ENCODE data around the gene IFI27L2. TPM values are rescaled to one million over a fixed set of nuclear protein-coding genes. Genes with fewer than 3 reads are reported as not detected.

IFI27L2 gene
- total and polyA plus RNA-seq, 4 donors = 1.7 to 7.2 (median 6.1) TPM

DNA sequence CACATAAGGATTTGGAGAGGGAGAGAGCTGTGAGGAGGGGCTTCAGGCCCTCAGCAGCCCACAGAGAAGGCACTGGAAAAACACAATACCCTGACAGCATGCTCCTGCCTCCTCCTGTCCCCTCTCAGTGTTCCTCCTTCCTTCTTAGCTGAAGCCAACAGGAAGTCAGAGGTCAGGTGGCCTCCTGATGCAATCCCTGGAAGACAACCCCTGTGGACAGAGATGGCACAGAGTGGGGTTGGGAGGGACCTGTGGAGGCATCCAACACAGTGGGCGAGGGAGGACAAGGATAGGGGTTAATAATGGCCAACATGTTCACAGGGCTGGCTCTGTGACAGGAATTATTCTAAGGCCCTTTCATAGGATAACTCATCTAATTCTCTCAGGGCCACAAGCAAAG is 15.4 kb upstream of the IFI27L2 start:
- Histone ChIP-seq H3K4me3 (ENCODE audit: low read depth in 1 of 3, low read length in 3 of 3) (no peak overlapping the region), H3K36me3 (ENCODE audit: control insufficient read depth in 4 of 4, insufficient read depth in 3 of 4, low read depth in 1 of 4, low read length in 3 of 4) (no peaks in the 10 kb centered on the region), H3K4me1 (ENCODE audit: control insufficient read depth in 4 of 4, insufficient read depth in 4 of 4, low read length in 3 of 4) (no peaks in the 10 kb centered on the region), H3K27me3 (ENCODE audit: control insufficient read depth in 4 of 4, insufficient read depth in 4 of 4, low read length in 3 of 4) (no peaks in the 10 kb centered on the region), H3K9ac (ENCODE audit: low read depth in 1 of 2, low read length in 2 of 2) (no peak overlapping the region), H3K27ac (ENCODE audit: low read depth in 1 of 2, low read length in 2 of 2) (no peak overlapping the region), H3K9me3 (ENCODE audit: control insufficient read depth in 4 of 4, low read length in 3 of 4) (no peaks in the 10 kb centered on the region)
- 84% methylated on average over 1 of the region's 1 CpG for WGBS
- TF ChIP-seq, protein P1, sequence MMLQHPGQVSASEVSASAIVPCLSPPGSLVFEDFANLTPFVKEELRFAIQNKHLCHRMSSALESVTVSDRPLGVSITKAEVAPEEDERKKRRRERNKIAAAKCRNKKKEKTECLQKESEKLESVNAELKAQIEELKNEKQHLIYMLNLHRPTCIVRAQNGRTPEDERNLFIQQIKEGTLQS (IDR thresholded peaks at IDR 0.05) = no peak
- TF ChIP-seq NR2F2 (IDR thresholded peaks at IDR 0.05) = no peak
- TF ChIP-seq YY1 (IDR thresholded peaks at IDR 0.05) = no peak
- TF ChIP-seq, protein P2, sequence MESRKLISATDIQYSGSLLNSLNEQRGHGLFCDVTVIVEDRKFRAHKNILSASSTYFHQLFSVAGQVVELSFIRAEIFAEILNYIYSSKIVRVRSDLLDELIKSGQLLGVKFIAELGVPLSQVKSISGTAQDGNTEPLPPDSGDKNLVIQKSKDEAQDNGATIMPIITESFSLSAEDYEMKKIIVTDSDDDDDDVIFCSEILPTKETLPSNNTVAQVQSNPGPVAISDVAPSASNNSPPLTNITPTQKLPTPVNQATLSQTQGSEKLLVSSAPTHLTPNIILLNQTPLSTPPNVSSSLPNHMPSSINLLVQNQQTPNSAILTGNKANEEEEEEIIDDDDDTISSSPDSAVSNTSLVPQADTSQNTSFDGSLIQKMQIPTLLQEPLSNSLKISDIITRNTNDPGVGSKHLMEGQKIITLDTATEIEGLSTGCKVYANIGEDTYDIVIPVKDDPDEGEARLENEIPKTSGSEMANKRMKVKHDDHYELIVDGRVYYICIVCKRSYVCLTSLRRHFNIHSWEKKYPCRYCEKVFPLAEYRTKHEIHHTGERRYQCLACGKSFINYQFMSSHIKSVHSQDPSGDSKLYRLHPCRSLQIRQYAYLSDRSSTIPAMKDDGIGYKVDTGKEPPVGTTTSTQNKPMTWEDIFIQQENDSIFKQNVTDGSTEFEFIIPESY (IDR thresholded peaks at IDR 0.05) = no peak
- TF ChIP-seq HNF4G (IDR thresholded peaks at IDR 0.05) = no peak
- TF ChIP-seq GABPA (IDR thresholded peaks at IDR 0.05 in 1 of 2, conservative IDR thresholded peaks at IDR 0.05 in 1 of 2) = no peak
- TF ChIP-seq, protein P3, sequence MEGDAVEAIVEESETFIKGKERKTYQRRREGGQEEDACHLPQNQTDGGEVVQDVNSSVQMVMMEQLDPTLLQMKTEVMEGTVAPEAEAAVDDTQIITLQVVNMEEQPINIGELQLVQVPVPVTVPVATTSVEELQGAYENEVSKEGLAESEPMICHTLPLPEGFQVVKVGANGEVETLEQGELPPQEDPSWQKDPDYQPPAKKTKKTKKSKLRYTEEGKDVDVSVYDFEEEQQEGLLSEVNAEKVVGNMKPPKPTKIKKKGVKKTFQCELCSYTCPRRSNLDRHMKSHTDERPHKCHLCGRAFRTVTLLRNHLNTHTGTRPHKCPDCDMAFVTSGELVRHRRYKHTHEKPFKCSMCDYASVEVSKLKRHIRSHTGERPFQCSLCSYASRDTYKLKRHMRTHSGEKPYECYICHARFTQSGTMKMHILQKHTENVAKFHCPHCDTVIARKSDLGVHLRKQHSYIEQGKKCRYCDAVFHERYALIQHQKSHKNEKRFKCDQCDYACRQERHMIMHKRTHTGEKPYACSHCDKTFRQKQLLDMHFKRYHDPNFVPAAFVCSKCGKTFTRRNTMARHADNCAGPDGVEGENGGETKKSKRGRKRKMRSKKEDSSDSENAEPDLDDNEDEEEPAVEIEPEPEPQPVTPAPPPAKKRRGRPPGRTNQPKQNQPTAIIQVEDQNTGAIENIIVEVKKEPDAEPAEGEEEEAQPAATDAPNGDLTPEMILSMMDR (IDR thresholded peaks at IDR 0.05; ENCODE audit: low read depth, low read length, missing input control) = no peak
- no peak for TF ChIP-seq EGR1 (IDR thresholded peaks at IDR 0.05; ENCODE audit: low read depth in 2 of 2)
- no peak for TF ChIP-seq RAD21 (IDR thresholded peaks at IDR 0.05)
- TF ChIP-seq TAF1 (conservative IDR thresholded peaks at IDR 0.05) = no peak
- no peak for TF ChIP-seq FOXA1 (IDR thresholded peaks at IDR 0.05)
- no peak for TF ChIP-seq HNF4A (conservative IDR thresholded peaks at IDR 0.05)
- TF ChIP-seq, protein P4, sequence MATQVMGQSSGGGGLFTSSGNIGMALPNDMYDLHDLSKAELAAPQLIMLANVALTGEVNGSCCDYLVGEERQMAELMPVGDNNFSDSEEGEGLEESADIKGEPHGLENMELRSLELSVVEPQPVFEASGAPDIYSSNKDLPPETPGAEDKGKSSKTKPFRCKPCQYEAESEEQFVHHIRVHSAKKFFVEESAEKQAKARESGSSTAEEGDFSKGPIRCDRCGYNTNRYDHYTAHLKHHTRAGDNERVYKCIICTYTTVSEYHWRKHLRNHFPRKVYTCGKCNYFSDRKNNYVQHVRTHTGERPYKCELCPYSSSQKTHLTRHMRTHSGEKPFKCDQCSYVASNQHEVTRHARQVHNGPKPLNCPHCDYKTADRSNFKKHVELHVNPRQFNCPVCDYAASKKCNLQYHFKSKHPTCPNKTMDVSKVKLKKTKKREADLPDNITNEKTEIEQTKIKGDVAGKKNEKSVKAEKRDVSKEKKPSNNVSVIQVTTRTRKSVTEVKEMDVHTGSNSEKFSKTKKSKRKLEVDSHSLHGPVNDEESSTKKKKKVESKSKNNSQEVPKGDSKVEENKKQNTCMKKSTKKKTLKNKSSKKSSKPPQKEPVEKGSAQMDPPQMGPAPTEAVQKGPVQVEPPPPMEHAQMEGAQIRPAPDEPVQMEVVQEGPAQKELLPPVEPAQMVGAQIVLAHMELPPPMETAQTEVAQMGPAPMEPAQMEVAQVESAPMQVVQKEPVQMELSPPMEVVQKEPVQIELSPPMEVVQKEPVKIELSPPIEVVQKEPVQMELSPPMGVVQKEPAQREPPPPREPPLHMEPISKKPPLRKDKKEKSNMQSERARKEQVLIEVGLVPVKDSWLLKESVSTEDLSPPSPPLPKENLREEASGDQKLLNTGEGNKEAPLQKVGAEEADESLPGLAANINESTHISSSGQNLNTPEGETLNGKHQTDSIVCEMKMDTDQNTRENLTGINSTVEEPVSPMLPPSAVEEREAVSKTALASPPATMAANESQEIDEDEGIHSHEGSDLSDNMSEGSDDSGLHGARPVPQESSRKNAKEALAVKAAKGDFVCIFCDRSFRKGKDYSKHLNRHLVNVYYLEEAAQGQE (IDR thresholded peaks at IDR 0.05) = no peak
- no peak for TF ChIP-seq RXRA (IDR thresholded peaks at IDR 0.05)
- no peak for DNase-seq (ENCODE audit: low spot score)

DNA sequence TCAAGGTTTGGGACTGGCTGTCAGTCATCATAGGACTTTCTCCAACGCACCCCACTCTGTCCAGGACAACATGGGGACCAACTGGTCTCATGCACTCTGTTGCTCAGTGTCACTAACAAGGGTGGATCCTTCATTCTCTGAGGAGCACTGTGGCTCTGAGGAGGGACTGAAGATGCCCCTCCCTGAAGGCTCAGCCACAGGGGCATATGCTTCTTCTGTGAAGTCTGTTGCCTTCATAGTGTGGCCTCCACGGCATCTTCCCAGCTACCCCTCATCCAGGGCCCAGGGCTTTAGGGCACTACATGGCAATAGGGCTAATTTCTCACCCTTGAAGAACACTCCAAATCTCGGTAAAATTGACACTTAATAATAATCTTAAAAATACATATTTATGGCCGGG is 14.3 kb upstream of the IFI27L2 start:
- no peaks in the 10 kb centered on the region for H3K9me3 ChIP-seq (ENCODE audit: control insufficient read depth in 4 of 4, low read length in 3 of 4)
- WGBS = 95% methylated on average over 4 of the region's 4 CpGs
- TF ChIP-seq EGR1 (IDR thresholded peaks at IDR 0.05; ENCODE audit: low read depth in 2 of 2) = no peak
- TF ChIP-seq NR2F2 (IDR thresholded peaks at IDR 0.05) = no peak
- no peak for TF ChIP-seq HNF4A (conservative IDR thresholded peaks at IDR 0.05)
- no peak for TF ChIP-seq FOXA2 (IDR thresholded peaks at IDR 0.05)
- TF ChIP-seq HNF4G (IDR thresholded peaks at IDR 0.05) = no peak
- TF ChIP-seq, protein P3 (IDR thresholded peaks at IDR 0.05; ENCODE audit: low read depth, low read length, missing input control) = no peak
- no peak for TF ChIP-seq RXRA (IDR thresholded peaks at IDR 0.05)
- H3K36me3 ChIP-seq (ENCODE audit: control insufficient read depth in 4 of 4, insufficient read depth in 3 of 4, low read depth in 1 of 4, low read length in 3 of 4) = no peaks in the 10 kb centered on the region
- H3K4me1 ChIP-seq (ENCODE audit: control insufficient read depth in 4 of 4, insufficient read depth in 4 of 4, low read length in 3 of 4) = no peaks in the 10 kb centered on the region
- H3K27me3 ChIP-seq (ENCODE audit: control insufficient read depth in 4 of 4, insufficient read depth in 4 of 4, low read length in 3 of 4) = no peaks in the 10 kb centered on the region
- H3K9ac ChIP-seq (ENCODE audit: low read depth in 1 of 2, low read length in 2 of 2) = no peak overlapping the region
- no peak for DNase-seq (ENCODE audit: low spot score)
- H3K4me3 ChIP-seq (ENCODE audit: low read depth in 1 of 3, low read length in 3 of 3) = no peak overlapping the region
- H3K27ac ChIP-seq (ENCODE audit: low read depth in 1 of 2, low read length in 2 of 2) = no peak overlapping the region
